Iris pigment epithelial cell (primary cell): ENCODE results near the gene NKIRAS1.
A peak's percentile ranks its signal among the peaks of the same experiment; 100 is the strongest.
"Not testable (repeated sequence)": the region's sequence is repeated elsewhere in the genome, so short reads cannot be mapped to it uniquely, and the experiment has no call there.

ENCODE experiments used
- DNase-seq: peaks from one replicate; pipeline ENCODE4 v3.0.0-alpha.2; 2011; ENCODE audit warnings: low read depth

Gene NKIRAS1

DNA sequence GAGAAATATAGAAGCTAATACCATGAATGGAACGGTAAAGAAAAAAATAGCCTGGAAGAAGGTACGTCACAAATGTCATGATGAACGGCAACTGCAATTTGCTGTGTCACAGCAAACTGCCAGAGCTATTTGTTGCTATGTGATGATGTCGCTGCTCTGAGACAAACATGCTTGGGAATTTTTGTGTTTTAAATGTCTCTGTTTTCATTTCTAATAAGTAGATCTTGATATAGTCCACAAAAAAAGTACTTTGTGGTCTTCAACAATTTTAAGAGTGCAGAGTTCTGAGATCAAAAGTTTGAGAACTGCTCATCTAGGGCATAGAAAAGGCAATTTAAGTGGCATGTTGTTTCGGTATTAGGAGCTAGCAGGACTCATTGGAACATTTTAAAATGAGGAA, 24.0 kb upstream of the NKIRAS1 start:
- no peak for DNase-seq

DNA sequence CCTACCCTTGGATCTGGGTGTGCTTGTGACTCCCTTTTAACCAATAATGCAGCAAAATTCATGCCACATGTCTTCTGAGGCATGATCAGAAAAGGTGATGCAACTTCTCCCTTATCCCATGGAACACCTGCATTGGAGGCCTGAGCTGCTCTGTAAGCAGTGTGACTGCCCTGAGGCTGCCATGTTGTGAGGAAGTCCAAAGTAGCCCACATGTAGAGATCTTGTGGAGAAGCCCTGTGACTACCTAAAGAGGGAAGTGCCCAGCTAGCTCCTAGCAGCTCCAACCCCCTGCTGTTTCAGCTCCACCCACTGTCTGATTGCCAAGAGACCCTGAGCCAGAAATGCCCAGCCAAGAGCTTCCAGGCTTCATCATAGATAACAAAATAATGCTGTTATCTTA, 21.9 kb upstream of the NKIRAS1 start:
- DNase-seq: no peak

DNA sequence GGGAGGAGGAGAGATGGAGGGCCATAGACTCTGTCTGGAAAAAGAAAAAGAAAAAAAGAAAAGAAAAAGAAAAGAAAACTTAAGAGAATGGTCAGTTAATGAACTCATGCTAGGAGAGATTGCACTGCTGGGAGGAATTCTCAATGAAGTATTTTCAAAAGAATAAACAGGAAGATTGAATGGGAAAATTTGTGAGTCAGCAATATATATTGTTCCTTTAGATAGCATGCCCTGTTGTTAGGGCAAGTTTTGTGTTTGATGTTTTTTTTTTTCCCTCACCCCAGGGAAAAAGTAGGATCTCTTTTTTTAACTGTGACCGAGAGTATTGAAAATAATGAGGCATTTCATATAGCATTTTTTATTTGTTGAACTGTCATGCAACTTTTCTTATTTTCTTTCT, 20.5 kb upstream of the NKIRAS1 start:
- no peak for DNase-seq

DNA sequence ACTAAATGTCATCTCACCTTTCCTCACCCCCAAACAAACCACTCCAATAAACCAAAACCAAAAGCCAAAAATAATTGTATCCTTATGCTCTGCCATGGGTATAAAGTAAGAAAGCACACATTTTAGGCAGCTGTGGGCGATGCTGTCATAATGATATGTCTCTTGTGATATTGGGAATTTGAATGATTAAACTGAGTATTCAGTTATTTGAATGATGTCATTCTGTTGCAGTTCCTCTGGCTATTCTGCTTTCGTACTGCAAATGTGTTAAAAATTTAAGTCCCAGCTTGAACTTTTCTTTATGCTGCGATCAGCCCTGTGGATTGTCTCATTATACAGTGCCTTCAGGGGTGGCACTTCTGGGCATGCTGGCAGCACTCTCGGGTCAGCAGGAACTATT, 17.5 kb upstream of the NKIRAS1 start:
- no peak for DNase-seq

DNA sequence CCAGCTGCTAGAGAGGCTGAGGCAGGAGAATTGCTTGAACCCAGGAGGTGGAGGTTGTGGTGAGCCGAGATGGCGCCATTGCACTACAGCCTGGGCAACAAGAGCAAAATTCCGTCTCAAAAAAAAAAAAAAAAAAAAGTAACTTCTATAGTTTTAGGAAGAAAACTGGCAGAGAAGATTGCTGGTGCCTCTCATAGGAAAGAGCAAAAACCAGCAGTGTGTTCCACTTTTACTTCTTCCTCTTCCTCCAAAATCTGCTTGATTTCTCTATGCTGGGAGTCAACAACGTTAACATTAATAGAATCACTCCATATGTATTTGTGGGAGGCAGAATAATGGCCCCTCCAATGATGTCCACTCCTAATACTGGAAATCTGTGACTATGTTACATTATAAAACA, 15.8 kb upstream of the NKIRAS1 start:
- DNase-seq: no peak

DNA sequence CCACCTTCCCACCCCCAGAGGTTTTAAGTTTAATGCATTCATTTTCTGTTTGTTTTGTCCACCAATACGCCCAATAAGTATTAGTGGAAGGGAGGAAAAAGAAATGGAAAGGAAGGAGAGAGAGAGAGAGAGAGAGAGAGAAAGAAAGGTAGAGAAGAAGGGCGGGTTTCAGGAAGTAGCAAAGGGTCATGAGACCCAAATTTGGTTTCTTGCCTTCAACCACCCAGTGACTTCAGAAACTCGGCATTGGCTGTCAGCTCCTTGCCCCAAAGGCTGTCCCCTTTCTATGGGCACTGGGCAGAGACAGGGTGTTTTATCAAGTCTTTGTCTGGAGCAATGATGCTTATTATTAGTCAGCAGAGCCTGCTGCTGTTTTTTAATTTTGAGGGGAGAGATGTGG, 14.8 kb upstream of the NKIRAS1 start:
- no peak for DNase-seq

DNA sequence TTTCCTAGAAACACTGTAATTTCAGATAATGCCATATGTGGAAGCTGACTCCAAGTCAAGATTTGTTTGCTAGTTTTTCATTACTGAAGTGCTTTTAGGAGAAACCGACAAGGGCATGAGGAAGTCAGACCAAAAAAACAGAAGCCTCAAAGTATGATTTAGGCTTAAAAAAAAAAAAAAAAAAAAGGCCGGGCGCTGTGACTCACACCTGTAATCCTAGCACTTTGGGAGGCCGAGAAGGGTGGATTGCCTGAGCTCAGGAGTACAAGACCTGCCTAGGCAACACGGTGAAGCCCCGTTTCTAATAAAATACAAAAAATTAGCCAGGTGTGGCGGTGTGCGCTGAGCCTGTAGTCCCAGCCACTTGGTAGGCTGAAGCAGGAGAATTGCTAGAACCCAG, 11.7 kb upstream of the NKIRAS1 start:
- no peak for DNase-seq

DNA sequence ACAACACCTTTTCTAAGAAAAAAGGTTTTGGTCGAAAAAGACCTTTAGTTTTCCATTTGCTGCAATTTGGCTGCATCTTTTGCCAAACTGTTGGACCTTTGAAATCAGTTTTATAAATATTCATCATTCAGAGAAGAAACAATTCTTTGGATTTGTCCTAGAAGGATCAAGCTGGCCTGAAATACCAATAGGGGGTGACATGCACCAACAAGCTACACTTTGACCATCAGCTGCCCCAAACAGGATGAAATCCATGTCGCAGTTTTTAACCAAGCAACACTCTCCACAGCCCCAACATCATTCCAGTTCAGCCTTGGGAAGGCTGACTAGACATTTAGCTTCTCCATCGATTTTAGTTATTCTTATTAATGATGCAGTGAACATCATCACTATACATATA, 9.9 kb upstream of the NKIRAS1 start:
- no peak for DNase-seq

DNA sequence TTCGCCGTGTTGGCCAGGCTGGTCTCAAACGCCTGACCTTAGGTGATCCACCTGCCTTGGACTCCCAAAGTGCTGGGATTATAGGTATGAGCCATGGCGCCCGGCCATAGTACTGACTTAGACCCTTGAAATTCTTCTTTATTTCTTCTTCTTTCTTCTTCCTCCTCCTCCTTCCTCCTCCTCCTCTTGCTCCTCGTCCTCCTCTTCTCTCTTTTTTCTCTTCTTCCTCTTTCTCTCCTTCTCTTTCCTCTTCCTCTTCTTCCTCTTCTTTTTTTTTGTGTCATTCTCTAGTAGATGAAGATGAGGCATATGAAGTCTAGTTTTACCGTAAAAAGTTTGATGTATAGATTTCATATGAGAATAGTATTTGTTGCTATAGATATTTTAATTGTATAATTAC, 9.5 kb upstream of the NKIRAS1 start:
- DNase-seq: no peak

DNA sequence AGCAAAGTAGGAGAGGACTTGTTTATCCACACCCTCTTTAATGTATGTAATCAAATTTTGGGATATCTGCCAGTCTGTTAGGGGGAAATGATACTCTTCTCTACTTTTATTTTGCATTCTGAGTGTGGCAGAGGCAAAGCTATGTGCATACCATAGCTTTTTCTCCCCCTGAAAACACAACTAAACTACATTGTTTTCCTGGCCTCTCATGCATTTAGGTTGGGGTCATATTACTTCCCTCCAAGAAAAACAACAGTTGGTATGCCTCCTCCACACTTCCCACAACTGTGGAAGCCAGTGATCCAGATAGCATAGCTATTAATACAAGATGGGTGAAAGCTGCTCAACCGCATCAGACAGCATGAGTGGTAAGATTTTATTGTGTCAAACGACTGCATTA, 7.0 kb upstream of the NKIRAS1 start:
- peak; percentile 72 for DNase-seq

DNA sequence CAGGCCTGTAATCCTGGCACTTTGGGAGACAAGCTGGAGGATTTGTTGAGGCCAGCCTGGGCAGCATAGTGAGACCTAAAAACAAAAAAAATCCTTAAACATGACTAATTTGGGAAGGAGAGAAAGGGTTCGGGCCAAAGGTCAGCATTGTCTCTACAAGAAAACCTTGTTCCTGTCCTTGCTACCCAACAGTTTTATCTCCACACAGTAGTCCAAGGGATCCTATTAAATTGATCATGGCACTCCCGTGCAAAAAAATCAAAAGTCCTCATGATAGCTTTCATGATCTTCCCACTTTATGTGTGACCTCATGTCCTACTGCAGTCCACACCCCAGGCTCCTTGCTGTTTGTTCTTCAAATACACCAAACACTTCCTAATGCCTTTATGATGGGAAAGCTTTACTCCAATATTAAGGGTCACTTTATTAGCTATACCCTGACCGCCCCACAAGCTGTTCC, 4.3 kb upstream of the NKIRAS1 start:
- peak; percentile 5 for DNase-seq

DNA sequence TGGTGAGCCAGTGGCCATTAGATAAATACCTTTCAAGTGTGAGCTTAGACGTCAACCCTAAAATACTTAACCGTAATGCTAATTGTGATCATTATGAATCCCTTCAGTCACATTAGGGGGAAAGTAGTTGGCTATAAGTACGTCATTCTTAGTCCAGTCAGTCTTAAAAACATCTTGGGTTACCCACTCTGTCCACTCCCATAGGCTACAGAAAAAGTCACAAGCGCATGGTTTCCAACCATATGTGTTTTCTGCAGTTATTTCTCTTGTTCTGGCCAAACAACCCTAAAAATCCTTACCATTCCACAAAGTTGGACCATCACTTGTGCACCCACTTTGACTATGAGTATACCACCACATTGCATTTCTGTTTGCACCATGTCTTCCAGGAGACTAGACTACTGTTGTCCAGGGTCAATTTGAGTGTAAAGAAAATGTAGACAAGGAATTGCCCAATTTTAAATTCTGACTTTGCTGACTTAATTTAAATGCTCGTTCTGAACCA, 3.4 kb upstream of the NKIRAS1 start:
- DNase-seq: no peak

DNA sequence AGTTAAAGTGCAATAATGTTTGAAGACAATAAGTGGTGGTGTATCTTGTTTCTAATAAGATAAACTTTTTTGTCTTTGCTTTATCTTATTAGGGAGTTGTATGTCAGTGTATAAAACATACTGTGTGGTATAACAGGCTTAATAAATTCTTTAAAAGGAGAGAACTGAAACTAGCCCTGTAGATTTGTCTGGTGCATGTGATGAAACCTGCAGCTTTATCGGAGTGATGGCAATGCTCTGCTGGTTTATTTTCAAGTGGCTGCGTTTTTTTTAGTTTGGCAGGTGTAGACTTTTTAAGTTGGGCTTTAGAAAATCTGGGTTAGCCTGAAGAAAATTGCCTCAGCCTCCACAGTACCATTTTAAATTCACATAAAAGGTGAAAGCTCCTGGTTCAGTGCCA, 2.8 kb upstream of the NKIRAS1 start:
- no peak for DNase-seq

DNA sequence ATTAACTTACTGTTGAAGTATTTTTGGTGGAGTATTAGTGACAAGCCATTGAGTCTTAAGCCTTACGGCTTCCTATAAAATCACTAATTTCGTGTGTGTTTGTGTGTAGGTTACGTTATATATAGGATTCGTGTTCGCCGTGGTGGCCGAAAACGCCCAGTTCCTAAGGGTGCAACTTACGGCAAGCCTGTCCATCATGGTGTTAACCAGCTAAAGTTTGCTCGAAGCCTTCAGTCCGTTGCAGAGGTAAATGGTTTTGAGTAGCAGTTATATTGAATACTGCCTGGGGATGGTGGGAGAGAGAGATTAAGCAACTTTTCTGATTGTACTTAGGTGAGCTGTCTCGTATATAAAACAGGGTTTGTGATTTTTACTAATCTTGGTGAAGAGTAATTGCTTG, 1.5 kb upstream of the NKIRAS1 start:
- not testable (repeated sequence) for DNase-seq

DNA sequence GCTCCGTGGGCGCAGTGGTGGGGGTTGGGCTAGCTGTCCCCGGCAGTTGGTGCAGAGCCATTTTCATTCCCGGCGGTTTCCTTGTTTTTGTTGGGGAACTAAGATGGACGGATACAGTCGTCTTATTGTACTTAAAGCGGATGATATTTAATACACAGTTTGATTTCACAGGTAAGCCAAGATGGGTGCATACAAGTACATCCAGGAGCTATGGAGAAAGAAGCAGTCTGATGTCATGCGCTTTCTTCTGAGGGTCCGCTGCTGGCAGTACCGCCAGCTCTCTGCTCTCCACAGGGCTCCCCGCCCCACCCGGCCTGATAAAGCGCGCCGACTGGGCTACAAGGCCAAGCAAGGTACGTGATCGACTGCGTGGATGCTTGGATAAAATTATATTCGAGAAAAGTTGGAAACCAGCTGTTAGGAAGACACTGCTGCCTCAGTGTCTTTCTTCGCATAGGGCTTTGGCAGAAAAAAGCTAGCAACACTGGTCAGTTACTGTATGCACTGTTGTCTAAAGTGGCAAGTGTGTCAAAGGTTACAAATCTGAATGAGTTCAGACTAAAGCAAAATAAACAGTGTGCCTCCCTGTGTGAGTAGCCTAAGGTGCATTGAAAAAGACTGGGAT, 1.0 kb upstream of the NKIRAS1 start:
- not testable (repeated sequence) for DNase-seq

DNA sequence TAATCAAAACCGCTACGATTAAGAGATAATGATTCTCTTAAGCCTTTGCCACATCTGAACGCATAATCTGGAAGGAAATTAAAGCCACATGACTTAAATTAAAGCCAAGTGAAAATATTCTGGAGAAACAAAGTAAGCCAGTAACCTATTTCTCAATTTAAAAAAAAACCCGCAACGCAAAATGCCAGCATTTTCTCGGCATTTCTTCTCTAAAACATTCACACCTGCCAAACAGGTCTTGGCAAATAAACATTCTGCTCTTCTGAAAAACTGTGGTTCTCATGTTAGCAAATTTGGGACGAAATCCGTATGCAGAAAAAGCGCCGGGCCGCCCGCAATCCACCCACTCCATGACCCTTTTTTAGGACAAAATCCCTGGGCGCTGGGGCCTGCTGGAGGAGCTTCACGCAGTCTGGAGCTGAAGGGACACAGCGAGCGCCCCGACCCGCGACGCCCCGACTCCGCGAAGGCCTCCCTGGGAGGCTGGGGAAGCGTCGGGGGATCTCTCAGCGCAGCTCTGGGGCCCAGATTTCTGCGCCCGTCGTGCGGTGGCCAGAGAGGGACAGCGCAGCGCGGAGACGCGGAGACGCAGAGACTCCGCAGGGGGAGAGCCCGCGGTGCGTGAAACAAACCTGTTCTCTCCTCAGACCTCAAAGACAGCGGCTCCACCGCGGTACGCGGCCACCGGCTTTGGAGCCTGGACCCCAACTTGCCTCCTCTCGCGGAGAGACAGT, 471 bp downstream of the NKIRAS1 start:
- DNase-seq: no peak

DNA sequence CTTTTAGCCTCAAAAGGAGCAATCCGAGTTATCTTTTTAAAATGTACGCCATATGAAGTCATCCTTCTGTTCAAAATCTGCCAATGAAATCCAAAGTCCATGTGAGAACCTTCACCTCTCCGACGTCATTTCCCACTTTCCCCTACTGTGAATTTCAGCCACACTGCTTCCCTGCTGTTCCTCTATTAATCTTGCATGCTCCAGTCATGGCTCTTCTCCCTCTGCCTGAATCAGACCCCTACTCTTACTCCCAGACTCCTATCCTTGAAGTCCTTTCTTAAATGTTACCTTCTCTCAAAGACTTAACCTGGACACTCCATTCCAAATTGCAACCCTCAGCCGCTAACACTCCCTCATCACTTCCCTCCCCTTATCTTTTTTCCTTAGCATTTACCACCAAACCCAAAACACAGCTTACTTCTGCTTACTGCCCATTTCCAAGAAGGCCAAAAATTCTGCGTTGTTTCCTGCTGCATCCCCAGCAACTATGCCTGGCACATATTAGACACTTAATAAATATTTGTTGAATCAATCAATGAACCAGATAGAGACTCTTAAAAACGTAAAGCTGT, 1.2 kb downstream of the NKIRAS1 start:
- DNase-seq: peak; percentile 51

DNA sequence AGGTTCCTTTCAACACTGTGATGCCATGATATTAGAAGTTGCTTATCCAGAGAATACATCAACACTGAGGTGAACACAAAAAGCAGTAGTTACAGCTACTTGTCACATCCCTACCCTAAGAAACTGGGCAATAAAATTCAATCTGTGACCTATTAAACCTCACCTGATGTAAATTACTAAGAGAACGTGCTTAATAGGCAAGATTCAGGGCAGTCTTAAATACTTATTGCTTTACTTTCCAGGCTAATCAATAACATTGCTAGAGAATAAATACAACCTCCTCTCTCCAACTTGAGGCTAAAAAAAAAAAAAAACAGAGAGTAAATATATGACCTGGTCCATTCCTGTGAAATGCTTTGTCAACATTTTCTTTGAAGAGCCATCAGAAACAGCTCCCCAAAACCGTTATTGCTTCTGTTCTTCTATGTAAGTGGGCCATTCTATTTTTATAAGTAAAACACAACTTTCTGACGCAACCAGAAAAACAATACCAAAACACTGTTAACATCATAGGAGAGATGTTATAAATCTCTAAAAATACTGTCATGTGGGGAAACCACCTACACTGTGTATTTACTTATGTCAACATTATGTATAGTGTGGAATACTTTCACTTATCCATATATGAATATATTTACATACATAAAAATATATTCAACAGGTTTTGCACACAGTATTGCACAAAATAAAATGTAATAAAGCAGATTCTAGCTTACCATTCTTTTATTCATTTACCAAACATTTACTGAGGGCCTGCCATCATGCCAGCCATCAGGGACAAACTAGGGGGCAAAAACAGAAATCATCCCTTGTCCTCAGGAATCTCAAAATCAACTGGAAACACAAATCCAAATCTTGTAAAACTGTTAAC, 2.7 kb downstream of the NKIRAS1 start:
- DNase-seq: no peak

DNA sequence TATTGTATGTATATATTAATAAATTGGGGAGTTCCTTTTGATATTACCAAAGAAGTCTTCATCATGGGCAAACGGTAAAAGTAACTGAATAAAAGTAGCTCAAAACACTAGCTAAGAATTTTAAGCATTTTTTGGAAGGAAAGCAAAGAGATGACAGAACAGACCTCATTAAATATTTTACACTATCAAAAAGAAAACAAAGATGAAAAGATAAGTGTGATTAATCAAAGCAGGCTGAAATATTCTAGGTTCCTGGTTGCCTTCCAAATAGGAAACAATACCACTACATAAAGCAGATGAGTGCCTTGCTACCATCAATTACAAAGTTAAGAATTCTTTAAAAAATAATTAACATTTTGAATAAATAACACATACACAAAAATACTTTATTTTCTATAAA, 3.6 kb downstream of the NKIRAS1 start:
- DNase-seq: no peak

DNA sequence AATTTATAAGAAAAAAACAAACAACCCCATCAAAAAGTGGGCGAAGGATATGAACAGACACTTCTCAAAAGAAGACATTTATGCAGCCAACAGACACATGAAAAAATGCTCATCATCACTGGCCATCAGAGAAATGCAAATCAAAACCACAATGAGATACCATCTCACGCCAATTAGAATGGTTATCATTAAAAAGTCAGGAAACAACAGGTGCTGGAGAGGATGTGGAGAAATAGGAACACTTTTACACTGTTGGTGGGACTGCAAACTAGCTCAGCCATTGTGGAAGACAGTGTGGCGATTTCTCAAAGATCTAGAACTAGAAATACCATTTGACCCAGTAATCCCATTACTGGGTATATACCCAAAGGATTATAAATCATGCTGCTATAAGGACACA, 4.5 kb downstream of the NKIRAS1 start:
- not testable (repeated sequence) for DNase-seq

DNA sequence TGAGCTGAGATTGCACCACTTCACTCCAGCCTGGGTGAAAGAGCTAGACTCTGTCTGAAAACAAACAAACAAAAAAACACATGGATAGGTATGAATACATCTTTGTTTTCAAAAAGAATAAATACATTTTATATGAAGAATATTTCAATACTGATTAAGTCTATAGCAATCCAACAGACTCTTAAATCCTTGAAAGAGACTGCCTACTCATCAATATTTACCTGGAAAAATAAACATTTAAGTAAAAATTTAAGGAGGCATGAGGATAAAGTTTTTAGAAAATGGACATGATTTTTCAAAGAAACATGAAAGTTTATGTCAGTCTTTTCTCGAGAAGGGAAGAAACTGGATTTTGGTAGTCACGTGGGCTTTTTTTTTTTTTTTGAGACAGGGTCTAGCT, 5.4 kb downstream of the NKIRAS1 start:
- no peak for DNase-seq

DNA sequence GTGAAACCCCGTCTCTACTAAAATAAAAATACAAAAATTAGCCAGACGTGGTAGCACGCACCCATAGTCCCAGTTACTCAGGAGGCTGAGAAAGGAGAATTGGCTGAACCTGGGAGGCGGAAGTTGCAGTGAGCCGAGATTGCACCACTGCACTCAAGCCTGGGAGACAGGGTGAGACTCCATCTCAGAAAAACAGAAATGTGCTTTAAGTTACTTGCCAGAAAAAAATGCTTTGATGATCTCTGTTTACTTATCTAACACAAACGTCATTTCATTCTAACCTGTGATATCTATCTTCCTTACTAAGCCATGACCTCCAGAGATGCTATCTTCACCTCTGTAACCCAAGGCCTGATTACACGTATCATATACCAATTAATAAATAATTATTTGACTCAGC, 7.4 kb downstream of the NKIRAS1 start:
- no peak for DNase-seq
